HCT116 (cell line): ENCODE results near the gene FADS6.
A peak's percentile ranks its signal among the peaks of the same experiment; 100 is the strongest.

ENCODE experiments used
- ATF3 ChIP-seq: IDR thresholded peaks from 2 replicates; pipeline ENCODE4 v1.6.1; 2012
- ELF1 ChIP-seq: IDR thresholded peaks from 2 replicates; pipeline ENCODE4 v1.6.1; 2012; ENCODE audit warnings: low read depth, borderline replicate concordance
- POLR2A ChIP-seq: IDR thresholded peaks from 2 replicates; pipeline ENCODE4 v1.7.0; 2011; ENCODE audit warnings: borderline replicate concordance; ENCODE audit not compliant: insufficient read depth, insufficient read length; ENCODE audit errors: extremely low read depth
- SRF ChIP-seq: IDR thresholded peaks from 2 replicates; pipeline ENCODE4 v1.6.1; 2012; ENCODE audit warnings: low read depth
- ZNF274 ChIP-seq: fragments of 200-500 bp; sonication (Bioruptor generic); IDR thresholded peaks from 2 replicates; pipeline ENCODE4 v1.6.1; 2014; ENCODE audit warnings: mild to moderate bottlenecking, low read depth, low read length, inconsistent platforms
- TF ChIP-seq, protein P1 (sequence below), 3 experiments: fragments of 200-600 bp in 1 of 3; sonication (generic) in 1 of 3; IDR thresholded peaks in 2 of 3; conservative IDR thresholded peaks in 1 of 3; 2 replicates each; pipeline ENCODE4 v1.5.1; 2012 to 2017; ENCODE audit warnings: low read depth in 2 of 3, low read length in 2 of 3, antibody characterized with exemption in 1 of 3, borderline replicate concordance in 1 of 3, control low read depth in 1 of 3, mild to moderate bottlenecking in 1 of 3, mixed read lengths in 1 of 3, mixed run types in 1 of 3, moderate library complexity in 1 of 3; ENCODE audit not compliant: insufficient read depth in 1 of 3

GRCh38 chr17:74864866-74865395 lies 28.5 kb downstream of the FADS6 start:
- TF ChIP-seq, protein P1, sequence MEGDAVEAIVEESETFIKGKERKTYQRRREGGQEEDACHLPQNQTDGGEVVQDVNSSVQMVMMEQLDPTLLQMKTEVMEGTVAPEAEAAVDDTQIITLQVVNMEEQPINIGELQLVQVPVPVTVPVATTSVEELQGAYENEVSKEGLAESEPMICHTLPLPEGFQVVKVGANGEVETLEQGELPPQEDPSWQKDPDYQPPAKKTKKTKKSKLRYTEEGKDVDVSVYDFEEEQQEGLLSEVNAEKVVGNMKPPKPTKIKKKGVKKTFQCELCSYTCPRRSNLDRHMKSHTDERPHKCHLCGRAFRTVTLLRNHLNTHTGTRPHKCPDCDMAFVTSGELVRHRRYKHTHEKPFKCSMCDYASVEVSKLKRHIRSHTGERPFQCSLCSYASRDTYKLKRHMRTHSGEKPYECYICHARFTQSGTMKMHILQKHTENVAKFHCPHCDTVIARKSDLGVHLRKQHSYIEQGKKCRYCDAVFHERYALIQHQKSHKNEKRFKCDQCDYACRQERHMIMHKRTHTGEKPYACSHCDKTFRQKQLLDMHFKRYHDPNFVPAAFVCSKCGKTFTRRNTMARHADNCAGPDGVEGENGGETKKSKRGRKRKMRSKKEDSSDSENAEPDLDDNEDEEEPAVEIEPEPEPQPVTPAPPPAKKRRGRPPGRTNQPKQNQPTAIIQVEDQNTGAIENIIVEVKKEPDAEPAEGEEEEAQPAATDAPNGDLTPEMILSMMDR (IDR thresholded peaks at IDR 0.05 in 2 of 3, conservative IDR thresholded peaks at IDR 0.05 in 1 of 3; ENCODE audit: borderline replicate concordance in 1 of 3, insufficient read depth in 1 of 3, low read depth in 2 of 3, low read length in 2 of 3), result peak; percentile 89 to 100 (median 100)
- TF ChIP-seq SRF (no peak), POLR2A (no peak), ATF3 (no peak), ELF1 (no peak), ZNF274 (no peak)
